Measurements from ENCODE around the gene SLC2A1. TPM values are rescaled to one million over a fixed set of nuclear protein-coding genes. Genes with fewer than 3 reads are reported as not detected.

The SLC2A1 gene
- total and polyA plus RNA-seq, 4 donors = 9.5 to 143 (median 28.6) TPM

DNA sequence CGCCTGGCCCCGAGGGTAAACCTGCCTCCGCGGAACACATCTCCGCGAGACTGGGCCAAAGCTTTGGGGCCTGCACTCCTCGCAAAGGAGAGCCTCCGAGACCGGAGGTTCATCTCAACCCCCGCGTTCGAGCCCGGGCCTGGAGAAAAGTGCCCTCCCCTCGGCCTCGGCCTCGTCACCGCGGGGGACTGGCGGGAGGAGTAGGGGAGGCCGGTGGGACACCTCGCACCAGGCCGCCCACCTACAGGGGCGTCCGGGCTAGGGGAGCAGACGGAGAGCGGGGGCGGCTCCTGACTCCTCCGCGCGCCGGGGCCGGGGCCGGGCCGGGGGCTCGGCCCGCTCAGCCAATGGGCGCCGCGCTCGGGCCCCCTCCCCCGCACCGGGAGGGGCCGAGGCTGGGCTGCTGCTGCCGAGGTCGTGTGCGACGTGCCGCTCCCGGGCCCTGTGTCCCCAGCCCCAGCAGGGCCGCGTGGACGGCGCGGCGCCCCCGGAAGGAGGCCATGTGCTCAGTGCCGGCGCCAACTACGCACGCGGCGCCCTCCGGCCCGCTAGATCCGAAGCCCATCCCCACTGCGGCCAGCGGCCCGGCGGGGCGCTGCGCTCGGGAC lies 684 bp downstream of the SLC2A1 start:
- H3K27ac ChIP-seq (ENCODE audit: low read depth in 1 of 2, low read length in 1 of 2) = peak overlapping the region; percentile 87 to 99
- H3K4me3 ChIP-seq = peak overlapping the region; percentile 79
- TF ChIP-seq, protein P1, sequence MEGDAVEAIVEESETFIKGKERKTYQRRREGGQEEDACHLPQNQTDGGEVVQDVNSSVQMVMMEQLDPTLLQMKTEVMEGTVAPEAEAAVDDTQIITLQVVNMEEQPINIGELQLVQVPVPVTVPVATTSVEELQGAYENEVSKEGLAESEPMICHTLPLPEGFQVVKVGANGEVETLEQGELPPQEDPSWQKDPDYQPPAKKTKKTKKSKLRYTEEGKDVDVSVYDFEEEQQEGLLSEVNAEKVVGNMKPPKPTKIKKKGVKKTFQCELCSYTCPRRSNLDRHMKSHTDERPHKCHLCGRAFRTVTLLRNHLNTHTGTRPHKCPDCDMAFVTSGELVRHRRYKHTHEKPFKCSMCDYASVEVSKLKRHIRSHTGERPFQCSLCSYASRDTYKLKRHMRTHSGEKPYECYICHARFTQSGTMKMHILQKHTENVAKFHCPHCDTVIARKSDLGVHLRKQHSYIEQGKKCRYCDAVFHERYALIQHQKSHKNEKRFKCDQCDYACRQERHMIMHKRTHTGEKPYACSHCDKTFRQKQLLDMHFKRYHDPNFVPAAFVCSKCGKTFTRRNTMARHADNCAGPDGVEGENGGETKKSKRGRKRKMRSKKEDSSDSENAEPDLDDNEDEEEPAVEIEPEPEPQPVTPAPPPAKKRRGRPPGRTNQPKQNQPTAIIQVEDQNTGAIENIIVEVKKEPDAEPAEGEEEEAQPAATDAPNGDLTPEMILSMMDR (IDR thresholded peaks at IDR 0.05; ENCODE audit: control extremely low read depth, extremely low read depth) = no peak
- ATAC-seq (ENCODE audit: insufficient read depth, low FRiP score) (peak; percentile 12), DNase-seq (peak; percentile 89 to 95 (median 89))
- H3K27me3 ChIP-seq (ENCODE audit: control insufficient read depth in 3 of 3, insufficient read depth in 3 of 3, low read length in 2 of 3) = no peaks in the 10 kb centered on the region
- H3K4me1 ChIP-seq (ENCODE audit: control insufficient read depth in 5 of 5, insufficient read depth in 5 of 5, low read length in 5 of 5) = peaks cover 0 to 36% (median 2%) of the 10 kb centered on the region in 5 donors
- 1 to 2% methylated on average over 38 to 72 of the region's 72 CpGs for WGBS, 2 donors
- peak overlapping the region in 1 of 2 donors; percentile 74 for H3K9ac ChIP-seq (ENCODE audit: insufficient read depth in 1 of 2, low read length in 2 of 2)
- no peaks in the 10 kb centered on the region for H3K36me3 ChIP-seq (ENCODE audit: control insufficient read depth in 4 of 4, insufficient read depth in 4 of 4, low read length in 4 of 4)
- no peaks in the 10 kb centered on the region for H3K9me3 ChIP-seq (ENCODE audit: control insufficient read depth in 4 of 4, insufficient read depth in 3 of 4, low read length in 3 of 4)

DNA sequence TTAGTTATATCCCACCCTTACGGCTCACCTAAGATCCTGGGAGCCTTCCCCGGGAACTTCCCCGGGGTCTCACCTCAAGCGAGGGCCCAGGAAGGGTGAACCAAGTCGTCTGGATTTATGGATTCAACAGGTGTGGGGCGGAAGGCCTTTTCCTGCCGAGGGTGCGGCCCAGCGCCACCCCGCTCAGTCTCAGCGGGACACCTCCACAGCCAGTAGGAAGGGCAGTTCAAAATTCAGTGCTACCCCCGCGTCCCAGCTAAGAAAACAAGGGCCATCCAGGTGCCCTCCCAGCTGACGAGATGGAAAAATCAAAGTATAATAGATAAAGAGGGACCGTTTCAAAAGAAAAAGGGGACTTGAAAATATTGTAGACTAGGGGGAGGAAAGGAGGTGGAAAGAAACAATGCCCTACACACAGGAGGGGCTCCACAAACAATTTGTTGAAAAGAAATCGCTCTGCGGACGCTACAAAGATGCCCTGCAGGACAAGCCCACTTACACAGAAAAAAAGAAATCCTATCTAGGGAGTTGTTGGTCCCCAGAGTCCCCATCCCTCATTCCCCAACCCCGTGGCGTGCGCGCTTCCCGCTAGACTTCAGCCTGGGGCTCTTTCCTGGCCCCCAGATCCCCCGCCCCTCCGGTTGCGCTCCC lies 1.3 kb downstream of the SLC2A1 start:
- peak overlapping the region; percentile 36 to 61 for H3K9ac ChIP-seq (ENCODE audit: insufficient read depth in 1 of 2, low read length in 2 of 2)
- WGBS, 2 donors = 62 to 64% methylated on average over 26 of the region's 26 CpGs

DNA sequence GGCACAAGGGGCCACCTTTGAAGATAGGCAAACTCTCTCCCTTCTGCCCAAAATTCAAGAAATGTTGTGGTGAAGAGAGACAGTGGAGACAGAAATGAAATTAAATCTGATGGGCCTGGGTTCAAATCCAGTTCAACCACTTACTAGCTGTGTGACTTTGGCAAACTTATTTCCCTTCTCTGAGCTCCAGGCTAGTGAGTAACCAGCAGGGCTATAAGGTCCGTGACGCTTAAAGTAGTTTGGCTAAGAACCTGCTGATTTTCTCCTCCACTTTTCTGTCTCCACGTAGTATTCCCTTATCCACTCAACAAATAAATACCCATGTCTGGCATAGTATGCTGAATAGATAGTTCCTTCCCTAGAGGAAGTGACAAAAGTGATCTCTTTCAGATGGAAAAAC lies 1.9 kb downstream of the SLC2A1 start:
- Histone ChIP-seq H3K27ac (ENCODE audit: low read depth in 1 of 2, low read length in 1 of 2) (peak overlapping the region in 1 of 2 donors; percentile 99), H3K9ac (ENCODE audit: insufficient read depth in 1 of 2, low read length in 2 of 2) (peak overlapping the region in 1 of 2 donors; percentile 61), H3K4me3 (no peak overlapping the region), H3K27me3 (ENCODE audit: control insufficient read depth in 3 of 3, insufficient read depth in 3 of 3, low read length in 2 of 3) (no peaks in the 10 kb centered on the region), H3K9me3 (ENCODE audit: control insufficient read depth in 4 of 4, insufficient read depth in 3 of 4, low read length in 3 of 4) (no peaks in the 10 kb centered on the region), H3K4me1 (ENCODE audit: control insufficient read depth in 5 of 5, insufficient read depth in 5 of 5, low read length in 5 of 5) (peaks cover 0 to 35% (median 2%) of the 10 kb centered on the region in 5 donors), H3K36me3 (ENCODE audit: control insufficient read depth in 4 of 4, insufficient read depth in 4 of 4, low read length in 4 of 4) (no peaks in the 10 kb centered on the region)
- no peak for DNase-seq
- 86 to 97% methylated on average over 3 of the region's 3 CpGs for WGBS, 2 donors
- ATAC-seq (ENCODE audit: insufficient read depth, low FRiP score) = no peak
- TF ChIP-seq, protein P1 (IDR thresholded peaks at IDR 0.05; ENCODE audit: control extremely low read depth, extremely low read depth) = no peak

More for the DNA sequence above, 1.3 kb downstream of the SLC2A1 start:
- DNase-seq (peak in 1 of 3 donors; percentile 22), ATAC-seq (ENCODE audit: insufficient read depth, low FRiP score) (no peak)
- no peaks in the 10 kb centered on the region for H3K27me3 ChIP-seq (ENCODE audit: control insufficient read depth in 3 of 3, insufficient read depth in 3 of 3, low read length in 2 of 3)
- no peaks in the 10 kb centered on the region for H3K9me3 ChIP-seq (ENCODE audit: control insufficient read depth in 4 of 4, insufficient read depth in 3 of 4, low read length in 3 of 4)
- peak overlapping the region; percentile 79 for H3K4me3 ChIP-seq
- peaks cover 0 to 37% (median 1%) of the 10 kb centered on the region in 5 donors for H3K4me1 ChIP-seq (ENCODE audit: control insufficient read depth in 5 of 5, insufficient read depth in 5 of 5, low read length in 5 of 5)
- TF ChIP-seq, protein P1 (IDR thresholded peaks at IDR 0.05; ENCODE audit: control extremely low read depth, extremely low read depth) = no peak
- peak overlapping the region in 1 of 2 donors; percentile 99 for H3K27ac ChIP-seq (ENCODE audit: low read depth in 1 of 2, low read length in 1 of 2)
- no peaks in the 10 kb centered on the region for H3K36me3 ChIP-seq (ENCODE audit: control insufficient read depth in 4 of 4, insufficient read depth in 4 of 4, low read length in 4 of 4)
